WI38 (cell line): Measurements from ENCODE around the gene MGAT1.

Experiments
- H3K4me3 ChIP-seq: 2 replicates; pipeline ENCODE4 v1.5.1; 2011; ENCODE audit warnings: low read depth, mild to moderate bottlenecking, control low read depth, low read length
- TF ChIP-seq, protein P1 (sequence below): IDR thresholded peaks from 2 replicates; pipeline ENCODE4 v1.5.1; 2012; ENCODE audit warnings: low read depth, mild to moderate bottlenecking, control low read depth, low read length

The MGAT1 gene

DNA sequence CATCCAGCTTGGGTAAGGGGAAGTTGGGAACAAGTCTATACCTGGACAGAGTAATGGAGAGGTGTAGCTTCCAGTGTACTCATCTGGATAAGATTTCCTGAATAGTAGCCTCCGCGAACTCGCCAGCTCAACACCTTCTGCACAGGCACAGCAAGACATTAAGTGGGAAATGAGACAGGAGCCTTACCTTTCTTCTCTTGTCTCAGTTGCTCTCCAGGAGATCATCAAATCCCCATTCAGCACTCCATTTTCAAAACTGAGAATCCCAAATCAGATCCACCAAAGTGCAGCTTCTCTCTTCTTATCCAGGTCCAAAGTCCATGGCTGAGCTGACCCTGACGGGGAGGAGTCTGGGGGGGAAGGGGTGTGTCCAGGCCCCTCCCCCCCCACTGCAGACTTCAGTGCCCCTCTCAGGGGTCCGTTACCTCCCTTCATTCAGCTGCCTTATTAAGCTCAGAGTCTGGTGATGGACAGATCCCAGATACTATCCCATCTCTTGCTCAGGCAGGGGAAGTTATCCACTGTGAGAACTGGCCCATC lies 5.9 kb upstream of the MGAT1 start:
- TF ChIP-seq, protein P1, sequence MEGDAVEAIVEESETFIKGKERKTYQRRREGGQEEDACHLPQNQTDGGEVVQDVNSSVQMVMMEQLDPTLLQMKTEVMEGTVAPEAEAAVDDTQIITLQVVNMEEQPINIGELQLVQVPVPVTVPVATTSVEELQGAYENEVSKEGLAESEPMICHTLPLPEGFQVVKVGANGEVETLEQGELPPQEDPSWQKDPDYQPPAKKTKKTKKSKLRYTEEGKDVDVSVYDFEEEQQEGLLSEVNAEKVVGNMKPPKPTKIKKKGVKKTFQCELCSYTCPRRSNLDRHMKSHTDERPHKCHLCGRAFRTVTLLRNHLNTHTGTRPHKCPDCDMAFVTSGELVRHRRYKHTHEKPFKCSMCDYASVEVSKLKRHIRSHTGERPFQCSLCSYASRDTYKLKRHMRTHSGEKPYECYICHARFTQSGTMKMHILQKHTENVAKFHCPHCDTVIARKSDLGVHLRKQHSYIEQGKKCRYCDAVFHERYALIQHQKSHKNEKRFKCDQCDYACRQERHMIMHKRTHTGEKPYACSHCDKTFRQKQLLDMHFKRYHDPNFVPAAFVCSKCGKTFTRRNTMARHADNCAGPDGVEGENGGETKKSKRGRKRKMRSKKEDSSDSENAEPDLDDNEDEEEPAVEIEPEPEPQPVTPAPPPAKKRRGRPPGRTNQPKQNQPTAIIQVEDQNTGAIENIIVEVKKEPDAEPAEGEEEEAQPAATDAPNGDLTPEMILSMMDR = no peak
- peak overlapping the region; percentile 75 for H3K4me3 ChIP-seq

DNA sequence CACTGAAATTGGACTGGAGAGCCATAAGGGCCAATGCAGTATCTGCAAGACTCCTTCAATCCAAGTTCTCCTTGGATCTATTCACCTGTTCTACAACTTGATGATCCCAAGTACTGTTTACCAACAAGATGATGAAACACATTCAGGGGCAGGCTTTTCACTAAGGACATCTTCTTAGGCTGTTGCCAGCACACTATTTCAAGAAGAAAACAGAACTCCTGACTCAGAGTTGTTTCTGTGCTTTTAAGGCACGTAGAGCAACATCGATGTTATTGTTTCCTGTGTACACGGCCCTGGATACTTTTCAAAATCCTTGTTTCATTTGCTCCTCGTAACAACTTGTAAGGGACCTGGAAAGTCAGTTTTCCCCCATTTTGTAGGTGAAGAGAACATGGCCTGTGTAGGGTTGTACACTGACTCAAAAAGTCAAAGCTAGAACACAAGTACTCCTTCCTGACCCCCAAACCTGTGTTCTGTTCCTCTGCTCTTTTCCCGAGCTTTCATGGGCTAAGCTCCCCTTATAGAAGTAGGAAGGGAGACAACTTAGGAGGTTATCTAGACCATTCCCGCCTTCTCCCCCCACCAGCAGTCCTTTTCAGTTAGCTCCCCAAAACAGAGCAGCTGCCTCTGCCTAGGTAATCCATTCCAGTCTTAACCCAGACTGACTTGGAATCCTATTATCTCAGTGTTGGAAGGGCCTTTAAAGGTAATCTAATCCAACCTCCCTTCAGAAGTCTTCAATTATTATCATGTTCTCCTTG lies 5.2 kb upstream of the MGAT1 start:
- H3K4me3 ChIP-seq = peak overlapping the region; percentile 75
- TF ChIP-seq, protein P1 = no peak

DNA sequence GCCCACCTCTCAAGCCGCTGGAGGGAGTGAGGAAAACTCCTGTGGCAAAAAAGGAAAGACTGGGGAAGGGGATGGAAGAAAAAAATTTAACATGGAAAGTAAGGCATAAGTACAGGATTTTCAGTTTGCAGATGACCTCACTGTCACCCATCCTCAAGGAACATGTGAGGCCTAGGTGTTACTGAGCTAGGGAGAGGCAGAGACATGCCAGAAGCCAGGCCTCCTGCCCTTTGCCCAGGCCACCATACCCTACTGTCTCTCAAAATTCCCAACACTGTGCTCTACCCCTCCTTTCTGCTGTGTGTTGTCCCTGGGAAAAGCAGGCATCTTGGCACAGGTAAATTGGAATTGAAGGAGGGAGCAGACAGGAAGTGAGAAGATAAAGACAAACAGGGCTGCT lies 4.4 kb upstream of the MGAT1 start:
- no peak overlapping the region for H3K4me3 ChIP-seq
- TF ChIP-seq, protein P1 = no peak

DNA sequence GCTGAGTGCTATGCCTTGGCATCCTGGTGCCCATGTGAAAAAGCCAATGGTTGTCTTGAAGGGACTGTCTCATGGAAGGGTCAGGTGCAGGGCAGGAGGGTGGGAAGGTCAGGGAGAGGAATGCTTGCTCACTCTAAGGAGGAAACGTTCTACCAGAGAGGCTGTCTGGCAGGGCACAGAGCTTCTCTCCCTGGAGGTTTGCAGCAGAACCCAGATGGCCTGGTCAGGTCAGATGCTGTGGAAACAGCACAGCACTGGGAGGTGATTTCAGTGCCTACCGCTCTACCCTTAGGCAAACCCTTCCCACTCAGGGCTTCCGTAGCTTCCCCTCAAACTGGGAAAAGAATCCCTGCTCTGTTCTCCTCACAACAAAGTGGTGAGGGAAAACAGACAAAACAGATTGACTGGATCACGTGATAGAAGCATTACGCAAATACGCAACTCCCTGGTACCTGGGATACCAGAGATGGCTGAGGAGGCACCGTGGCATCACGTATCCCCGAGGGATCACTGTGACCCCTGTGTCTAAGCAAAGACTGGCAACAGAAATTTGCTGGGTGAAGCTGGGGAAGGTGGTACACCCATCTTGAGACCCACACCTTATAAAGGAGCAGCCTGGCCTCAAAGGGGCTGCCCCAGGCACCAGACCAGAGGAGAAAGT lies 3.9 kb upstream of the MGAT1 start:
- TF ChIP-seq, protein P1 = no peak
- H3K4me3 ChIP-seq = no peak overlapping the region

DNA sequence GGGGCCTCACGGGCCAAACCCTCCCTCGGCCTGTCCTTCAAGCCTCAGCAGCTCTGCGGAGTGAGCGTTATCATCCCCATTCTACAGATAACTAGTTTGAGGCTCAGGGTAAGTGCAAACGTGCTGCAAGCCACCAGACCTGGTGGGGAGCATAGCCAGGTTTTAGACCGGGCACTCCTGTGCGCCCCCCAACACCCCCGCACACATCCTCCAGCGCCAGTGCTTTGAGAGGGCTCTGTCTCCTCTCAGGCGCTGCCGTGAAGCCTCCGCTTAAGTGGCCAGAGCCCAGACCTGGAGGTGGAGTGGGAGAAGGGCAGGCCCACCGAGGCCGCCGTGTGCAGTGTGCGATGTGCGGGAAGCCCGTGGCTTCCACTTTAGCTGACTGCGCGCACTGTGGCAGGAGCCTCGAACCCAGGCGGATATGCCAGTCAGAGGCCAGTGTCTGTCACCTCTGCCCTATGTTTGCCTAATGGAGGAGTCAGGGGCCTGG lies 1.6 kb upstream of the MGAT1 start:
- TF ChIP-seq, protein P1 = no peak
- H3K4me3 ChIP-seq = no peak overlapping the region

DNA sequence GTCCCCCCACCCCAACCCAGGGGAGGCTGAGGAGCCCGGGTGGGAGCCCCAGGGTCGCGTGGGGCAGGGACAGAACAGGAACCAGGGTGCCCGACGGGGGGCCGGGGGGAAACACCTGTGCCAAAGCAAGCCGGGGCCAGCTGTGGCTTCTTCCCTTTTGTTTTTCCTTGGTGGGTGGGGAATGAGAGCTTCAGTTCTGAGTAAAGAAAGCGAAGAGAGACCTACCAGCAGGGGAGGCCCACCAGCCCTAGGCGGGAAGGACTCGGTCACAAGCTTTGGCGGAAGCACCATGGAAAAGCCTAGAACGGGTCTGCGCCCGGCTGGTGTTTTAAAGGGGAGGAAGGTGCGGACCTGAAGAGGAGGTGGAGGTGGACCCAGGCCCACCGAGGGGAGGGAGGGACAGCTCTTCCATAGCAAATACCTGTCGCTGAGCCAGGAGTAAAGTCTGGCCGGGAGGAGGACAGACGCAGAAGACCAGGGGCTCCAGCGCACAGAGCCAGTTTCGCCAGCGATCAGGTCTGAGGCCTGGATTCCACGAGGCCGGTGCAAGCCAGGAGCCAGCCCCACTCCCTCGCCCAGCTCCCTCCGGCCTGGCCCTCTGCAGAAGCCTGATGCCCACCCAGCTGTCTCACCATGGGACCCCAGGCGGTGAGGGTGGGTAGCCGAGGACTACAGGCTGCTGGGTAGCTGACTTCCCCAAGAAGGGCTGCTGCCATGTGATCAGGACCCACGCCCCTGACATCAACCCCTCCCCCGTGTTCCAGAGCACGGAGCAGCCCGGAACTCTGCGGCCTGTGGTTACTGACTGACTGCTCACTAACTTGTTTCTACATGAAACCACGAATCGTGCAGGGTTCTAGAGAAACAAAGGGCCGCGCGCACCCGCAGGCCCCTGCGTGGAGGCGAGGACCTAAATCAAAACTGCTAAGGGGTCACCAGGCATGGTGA lies 849 bp upstream of the MGAT1 start:
- TF ChIP-seq, protein P1 = no peak
- peak overlapping the region; percentile 88 for H3K4me3 ChIP-seq
